Left renal pelvis (tissue), 4 donors: ENCODE results near the gene ST6GALNAC1. TPM values are rescaled to one million over a fixed set of nuclear protein-coding genes. Genes with fewer than 3 reads are reported as not detected.
"Not testable (repeated sequence)": the region's sequence is repeated elsewhere in the genome, so short reads cannot be mapped to it uniquely, and the experiment has no call there.

Source experiments
- DNase-seq, 4 donors: peaks; one replicate each; pipeline ENCODE4 v3.0.0-alpha.2; 2013; ENCODE audit warnings: low read depth in 4 of 4, low spot score in 3 of 4
- polyA plus RNA-seq, 4 donors: library from polyadenylated mRNA; unstranded; fragments of 120-200 nt; gene quantifications; one replicate each; pipeline ENCODE4 v1.2.1, GENCODE V29; 2013; ENCODE audit not compliant: insufficient read length in 4 of 4

Gene ST6GALNAC1
- polyA plus RNA-seq, 4 donors: 0.17 to 0.61 (median 0.40) TPM

DNA sequence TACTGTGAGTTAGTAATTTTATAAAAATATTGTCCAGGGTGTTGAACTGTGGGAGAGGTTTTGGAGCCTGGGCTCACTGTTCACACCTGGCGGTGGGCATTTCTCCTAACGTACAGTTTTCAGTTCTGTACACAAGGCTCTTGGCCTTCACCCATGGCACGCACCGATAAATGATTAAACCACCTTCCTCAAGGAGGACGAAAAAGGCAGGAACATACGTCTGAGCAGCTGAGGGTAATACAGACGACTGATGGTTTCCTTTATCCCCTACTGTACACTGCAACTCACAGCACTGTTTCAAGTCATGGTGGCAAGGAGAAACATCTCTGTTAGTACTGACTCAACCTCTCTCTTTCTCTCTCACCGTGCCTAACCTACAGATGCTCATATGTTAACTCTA lies 1.4 kb upstream of the ST6GALNAC1 start:
- DNase-seq: no peak

DNA sequence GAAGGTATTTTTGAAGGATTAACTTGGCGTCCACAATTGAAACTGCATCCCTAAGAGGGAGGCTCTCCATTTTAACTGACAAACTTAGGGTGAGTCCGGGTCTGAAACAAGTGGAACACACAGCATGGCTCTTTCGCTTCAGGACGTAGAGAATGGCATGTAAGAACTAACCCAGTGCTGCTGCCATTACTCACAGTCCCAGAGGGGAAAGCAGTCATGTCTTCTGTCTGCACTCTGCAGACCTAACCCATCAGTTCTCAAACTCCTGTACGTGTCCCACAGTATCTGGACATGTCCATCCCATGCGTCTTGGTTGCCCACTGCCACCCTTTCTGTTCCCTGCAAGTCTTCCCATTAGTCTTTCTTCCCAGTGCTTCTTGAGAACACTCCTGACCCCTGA lies 563 bp downstream of the ST6GALNAC1 start:
- no peak for DNase-seq

DNA sequence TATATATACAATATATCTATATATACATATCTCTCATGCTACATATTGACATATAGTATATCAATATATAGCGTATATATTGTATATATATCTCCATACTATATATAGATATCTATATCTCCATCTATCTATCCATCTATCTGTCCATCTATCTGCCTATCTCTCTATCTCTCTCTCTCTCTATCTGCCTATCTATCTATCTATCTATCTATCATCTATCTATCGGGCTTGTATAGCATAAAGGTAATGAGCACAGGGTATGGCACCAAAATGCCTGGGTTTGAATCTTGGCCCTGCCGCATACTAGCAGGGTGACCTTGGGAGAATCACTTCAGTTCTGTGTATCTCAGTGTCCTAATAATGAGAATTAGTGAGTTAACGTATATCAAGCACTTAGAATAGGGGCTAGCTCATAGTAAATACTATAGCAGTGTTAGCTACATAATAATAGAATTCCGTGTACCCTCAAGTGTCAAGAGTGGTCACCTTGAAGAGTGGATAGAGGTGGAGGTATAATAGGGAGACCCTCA lies 1.5 kb downstream of the ST6GALNAC1 start:
- DNase-seq: no peak

DNA sequence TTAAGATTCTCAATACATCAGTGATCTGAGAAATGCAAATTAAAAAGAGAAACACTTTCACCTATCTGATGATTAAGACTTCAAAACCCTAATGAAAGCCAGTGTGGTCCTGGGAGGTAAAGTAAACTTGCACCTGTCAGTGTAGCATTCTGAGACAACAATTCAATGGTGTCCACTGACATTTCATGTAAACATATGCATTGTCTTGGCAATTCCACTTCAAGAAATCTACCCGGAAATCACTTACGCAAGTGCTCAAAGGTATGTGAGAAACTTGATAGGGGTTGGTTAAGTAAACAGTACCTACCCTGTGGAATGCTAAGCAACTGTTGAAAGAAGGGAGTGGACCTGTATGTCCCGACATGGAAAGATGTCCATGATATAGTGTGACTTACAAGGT lies 2.1 kb downstream of the ST6GALNAC1 start:
- DNase-seq: no peak

DNA sequence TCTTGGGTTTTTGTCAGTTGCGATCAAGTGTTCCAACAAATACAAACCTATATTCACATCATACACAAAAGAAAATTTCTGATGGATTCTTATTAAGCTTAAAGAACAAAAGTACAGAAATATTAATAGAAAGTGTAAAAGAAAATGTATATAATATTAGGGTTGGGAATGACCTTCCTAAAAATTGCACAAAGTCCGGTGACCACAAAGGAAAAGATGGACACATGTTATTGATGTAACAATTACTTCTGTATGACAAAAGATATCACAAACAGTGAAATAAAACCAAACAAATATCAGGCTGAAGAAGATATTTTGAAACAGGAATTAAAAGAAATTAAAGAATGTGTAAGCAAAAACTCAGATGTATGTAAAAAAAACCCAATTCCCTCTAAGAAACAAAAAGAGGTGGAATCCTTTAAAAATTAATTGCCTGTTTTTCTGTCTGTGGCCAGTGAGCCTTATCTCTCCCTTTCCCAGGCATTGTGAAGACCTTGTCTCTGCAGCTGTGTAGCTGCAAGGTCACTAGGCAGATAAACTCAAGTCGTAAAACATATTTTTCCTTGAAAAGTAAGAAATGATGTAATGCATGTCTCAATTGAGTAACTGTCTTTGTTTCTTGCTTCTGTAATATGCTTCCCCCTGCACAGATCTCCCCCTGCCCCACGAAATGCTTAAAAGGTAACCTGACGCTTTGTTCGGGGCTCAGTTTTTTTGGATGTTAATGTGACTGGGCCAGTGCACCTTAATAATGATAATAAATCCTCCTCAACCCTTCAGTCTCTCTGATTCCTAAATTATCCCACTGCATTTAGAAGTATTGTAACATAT lies 2.8 kb downstream of the ST6GALNAC1 start:
- DNase-seq: no peak

GRCh38 chr17:76638263-76638662 lies 5.3 kb downstream of the ST6GALNAC1 start:
- no peak for DNase-seq

- DNase-seq: not testable (repeated sequence)
These were observed 6.9 kb downstream of the ST6GALNAC1 start for GRCh38 chr17:76636486-76637206.

- DNase-seq: no peak
These were observed 7.7 kb downstream of the ST6GALNAC1 start for GRCh38 chr17:76635659-76636360.

GRCh38 chr17:76635039-76635438 lies 8.5 kb downstream of the ST6GALNAC1 start:
- DNase-seq: no peak

GRCh38 chr17:76633628-76634328 lies 9.8 kb downstream of the ST6GALNAC1 start:
- DNase-seq: no peak

DNA sequence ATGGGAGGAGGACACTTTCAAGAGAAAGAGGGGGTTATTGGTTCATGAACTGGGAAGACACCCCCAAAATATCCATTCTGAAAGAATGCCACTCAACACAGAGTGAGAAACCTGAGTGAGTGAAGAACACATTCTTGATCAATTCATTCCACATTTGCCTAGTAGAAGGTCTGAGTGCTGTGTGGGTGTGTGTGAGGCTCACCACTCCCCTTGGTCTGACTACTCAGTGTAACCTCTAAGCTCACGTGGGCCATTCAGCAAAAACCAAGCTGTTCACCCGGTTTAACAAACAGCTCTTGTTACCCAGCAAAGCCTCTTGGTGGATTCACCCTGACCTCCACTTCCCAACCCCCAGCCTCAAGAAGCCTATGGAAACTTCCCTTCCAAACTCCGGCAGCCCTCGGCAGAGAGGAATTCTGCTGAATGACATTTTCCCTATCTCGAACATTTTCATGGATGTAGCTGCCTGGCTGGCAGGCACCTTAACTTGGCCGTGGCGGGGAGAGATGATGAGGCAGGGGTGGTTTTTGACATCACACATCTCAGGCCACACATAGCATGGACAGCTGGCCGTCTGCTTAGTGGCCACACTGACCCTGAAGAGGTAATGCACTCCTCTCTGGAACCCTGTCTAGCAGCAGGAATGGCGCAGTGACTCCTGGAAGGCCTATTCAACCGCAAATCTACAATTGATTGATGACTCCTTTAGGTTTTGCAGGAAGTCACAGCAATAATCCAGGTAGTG lies 11.6 kb downstream of the ST6GALNAC1 start:
- DNase-seq: peak in 1 of 4 donors; percentile 60

DNA sequence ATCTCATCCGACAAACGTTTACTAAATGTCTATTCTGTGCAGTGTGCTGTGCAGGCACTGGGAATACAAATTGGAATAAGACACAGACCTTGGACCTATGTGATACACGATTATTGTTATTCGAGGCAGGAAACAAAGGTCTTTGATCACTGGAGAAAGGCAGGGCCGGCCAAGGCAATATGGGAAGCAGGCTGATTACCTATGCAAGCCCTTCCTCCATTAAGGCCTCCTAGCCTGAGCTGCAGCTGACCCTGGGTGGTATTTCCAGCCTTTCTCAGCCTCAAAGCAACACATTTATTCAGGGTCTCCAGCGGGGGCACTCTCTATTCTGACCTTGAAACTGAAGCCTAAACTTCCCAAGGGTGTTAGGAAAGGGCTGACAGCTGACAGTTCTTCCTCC lies 13.4 kb downstream of the ST6GALNAC1 start:
- no peak for DNase-seq

DNA sequence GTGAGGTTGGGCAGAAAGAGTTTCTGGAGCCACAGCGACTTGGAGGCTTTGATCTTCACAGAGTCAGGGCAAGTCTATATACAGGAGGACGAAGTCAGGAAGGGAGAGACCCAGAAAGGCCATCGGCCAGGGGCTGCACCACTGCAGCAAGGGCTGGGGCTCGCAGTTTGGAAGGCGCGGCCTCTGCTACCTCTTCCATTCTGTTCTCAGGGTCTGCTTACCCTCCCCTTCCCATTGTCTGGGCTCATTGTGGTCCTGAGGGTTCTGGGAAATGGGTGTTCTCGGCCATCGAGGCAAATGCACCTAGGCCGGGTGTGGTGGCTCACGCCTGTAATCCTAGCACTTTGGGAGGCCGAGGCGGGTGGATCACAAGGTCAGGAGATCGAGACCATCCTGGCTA lies 16.0 kb downstream of the ST6GALNAC1 start:
- no peak for DNase-seq

GRCh38 chr17:76626442-76626841 lies 17.1 kb downstream of the ST6GALNAC1 start:
- DNase-seq: no peak

DNA sequence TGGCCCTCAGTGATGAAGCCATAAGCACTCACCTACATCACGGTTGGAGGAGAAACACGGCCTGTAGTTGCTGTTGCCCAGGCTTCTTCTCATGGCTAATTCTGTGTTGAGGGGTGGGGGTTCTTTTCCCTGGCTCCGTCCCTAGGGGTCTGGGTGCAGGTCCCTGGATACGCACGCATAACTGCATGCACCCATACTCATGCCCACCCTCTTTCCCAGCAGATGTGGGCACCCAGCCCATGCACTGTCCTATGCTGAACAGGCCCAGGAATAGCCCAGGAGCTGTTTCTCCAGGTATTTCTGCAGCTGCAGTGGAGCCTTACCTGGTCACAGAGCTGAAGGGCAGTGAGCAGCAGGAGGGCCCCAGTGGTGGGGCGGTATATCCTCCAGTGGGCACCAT lies 18.1 kb downstream of the ST6GALNAC1 start:
- no peak for DNase-seq

- no peak for DNase-seq
These were observed 20.0 kb downstream of the ST6GALNAC1 start for GRCh38 chr17:76623271-76624146.

GRCh38 chr17:76617838-76618237 lies 25.7 kb downstream of the ST6GALNAC1 start:
- DNase-seq: no peak

DNA sequence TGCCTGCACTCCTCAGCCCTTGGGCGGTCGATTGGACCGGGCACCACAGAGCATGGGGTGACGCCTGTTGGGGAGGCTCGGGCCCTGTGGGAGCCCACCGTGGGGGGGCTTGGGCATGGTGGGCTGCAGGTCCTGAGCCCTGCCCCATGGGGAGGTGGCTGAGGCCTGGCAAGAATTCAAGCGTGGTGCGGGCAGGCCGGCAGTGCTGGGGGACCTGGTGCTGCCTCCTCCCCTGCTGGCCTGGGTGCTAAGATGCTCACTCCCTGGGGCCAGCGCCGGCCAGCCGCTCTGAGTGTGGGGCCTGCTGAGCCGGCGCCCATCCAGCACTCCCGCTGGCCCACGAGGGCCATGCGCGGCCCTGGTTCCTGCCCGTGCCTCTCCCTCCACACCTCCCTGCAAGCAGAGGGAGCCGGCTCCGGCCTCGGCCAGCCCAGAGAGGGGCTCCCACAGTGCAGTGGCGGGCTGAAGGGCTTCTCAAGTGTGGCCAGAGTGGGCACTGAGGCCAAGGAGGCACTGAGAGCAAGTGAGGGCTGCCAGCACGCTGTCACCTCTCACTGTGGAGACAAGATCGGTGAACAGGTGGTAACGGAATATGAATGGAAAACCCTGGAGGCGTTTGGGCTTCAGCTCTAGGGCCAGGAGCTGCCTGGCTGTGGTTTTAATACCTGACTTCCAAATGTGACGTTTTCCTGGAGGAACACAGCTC lies 28.5 kb downstream of the ST6GALNAC1 start:
- no peak for DNase-seq
